NCI-H1417 treated with DMSO at 0.1 percent for 48 hours (cell line): ENCODE results near the gene NUDC.
"Not testable (repeated sequence)": the region's sequence is repeated elsewhere in the genome, so short reads cannot be mapped to it uniquely, and the experiment has no call there.

Experiments
- DNase-seq: peaks from one replicate; lab custom pipeline; 2025; lab: John Stamatoyannopoulos, UW

NUDC gene

GRCh38 chr1:26921540-26922430 lies at the start of gene NUDC:
TSS of gene NUDC (plus strand) at chr1:26921743. CDS start at chr1:26921849, 106 bp downstream.
- peak; percentile 83 for DNase-seq

- not testable (repeated sequence) for DNase-seq
Measured at GRCh38 chr1:26873097-26873496, 48.4 kb upstream of the NUDC start.

GRCh38 chr1:26874896-26875295 lies 46.6 kb upstream of the NUDC start:
- DNase-seq = no peak

- DNase-seq = no peak
Measured at GRCh38 chr1:26877326-26877725, 44.2 kb upstream of the NUDC start.

- no peak for DNase-seq
Measured at GRCh38 chr1:26879793-26880192, 41.8 kb upstream of the NUDC start.

GRCh38 chr1:26881611-26882010 lies 39.9 kb upstream of the NUDC start:
- not testable (repeated sequence) for DNase-seq

- DNase-seq = no peak
Measured at GRCh38 chr1:26882696-26883463, 38.7 kb upstream of the NUDC start.

GRCh38 chr1:26887125-26887524 lies 34.4 kb upstream of the NUDC start:
- no peak for DNase-seq

GRCh38 chr1:26888231-26888630 lies 33.3 kb upstream of the NUDC start:
- DNase-seq = no peak

GRCh38 chr1:26889551-26890466 lies 31.7 kb upstream of the NUDC start, which contains the start of gene GPN2:
TSS of gene GPN2 (minus strand) at chr1:26890283. CDS start at chr1:26890096, 187 bp downstream.
- DNase-seq = no peak

- DNase-seq = no peak
Measured at GRCh38 chr1:26890467-26890796, 31.1 kb upstream of the NUDC start.

GRCh38 chr1:26894263-26894662 lies 27.3 kb upstream of the NUDC start:
- DNase-seq = no peak

GRCh38 chr1:26897351-26897750 lies 24.2 kb upstream of the NUDC start:
- no peak for DNase-seq

GRCh38 chr1:26900001-26900814 lies 21.3 kb upstream of the NUDC start, which contains the start of gene GPATCH3:
TSS of gene GPATCH3 (minus strand) at chr1:26900467. CDS start at chr1:26900442, 25 bp downstream.
- peak; percentile 58 for DNase-seq

- no peak for DNase-seq
Measured at GRCh38 chr1:26900815-26901511, 20.6 kb upstream of the NUDC start.

- DNase-seq = no peak
Measured at GRCh38 chr1:26907071-26907917, 14.2 kb upstream of the NUDC start.

GRCh38 chr1:26909951-26910342 lies 11.6 kb upstream of the NUDC start:
- DNase-seq = no peak

- DNase-seq = no peak
Measured at GRCh38 chr1:26910343-26911160, 11.0 kb upstream of the NUDC start.
